A673 (cell line): ENCODE measurements around the gene ERC1. TPM values are rescaled to one million over a fixed set of nuclear protein-coding genes. Genes with fewer than 3 reads are reported as not detected.

Experiments used
- BruUV-seq: library from RNA; stranded (reverse); fragments of 400-500 nt; replicated peaks from 2 replicates; lab custom pipeline; 2021; lab: Mats Ljungman, UMichigan
- CTCF ChIA-PET: fragments of 300-600 bp; sonication (Branson Sonifier 250); formaldehyde crosslinking; loops from one replicate; lab custom pipeline; 2022; ENCODE audit warnings: antibody characterized with exemption; lab: Charles Lee
- POLR2A ChIA-PET: fragments of 300-600 bp; sonication (Branson Sonifier 250); formaldehyde crosslinking; loops from one replicate; lab custom pipeline; 2022; ENCODE audit warnings: antibody characterized with exemption; ENCODE audit not compliant: low non-redundant PET; lab: Charles Lee
- DNase-seq: peaks from one replicate; pipeline ENCODE4 v3.0.0-alpha.2; 2015; ENCODE audit warnings: low spot score
- H3K27ac ChIP-seq: fragments of 200-600 bp; sonication (generic); 2 replicates; pipeline ENCODE4 v1.5.1; 2016; ENCODE audit warnings: mixed run types, low read depth, mild to moderate bottlenecking, mixed read lengths, antibody characterized with exemption, low read length; ENCODE audit not compliant: poor library complexity, severe bottlenecking
- H3K27me3 ChIP-seq: fragments of 200-600 bp; sonication (generic); replicated peaks from 2 replicates; pipeline ENCODE4 v1.6.1; 2017; ENCODE audit warnings: mixed run types, low read depth, mild to moderate bottlenecking, mixed read lengths, antibody characterized with exemption, low read length; ENCODE audit not compliant: insufficient read depth, poor library complexity
- H3K36me3 ChIP-seq: fragments of 200-600 bp; sonication (generic); 2 replicates; pipeline ENCODE4 v1.6.1; 2016; ENCODE audit warnings: mixed run types, mild to moderate bottlenecking, mixed read lengths, antibody characterized with exemption, low read length; ENCODE audit not compliant: insufficient read depth, poor library complexity, severe bottlenecking
- H3K4me1 ChIP-seq: fragments of 200-600 bp; sonication (generic); 2 replicates; pipeline ENCODE4 v1.6.1; 2017; ENCODE audit warnings: mixed run types, mild to moderate bottlenecking, mixed read lengths, antibody characterized with exemption, low read length; ENCODE audit not compliant: insufficient read depth, poor library complexity, severe bottlenecking
- H3K4me3 ChIP-seq: fragments of 200-600 bp; sonication (generic); 2 replicates; pipeline ENCODE4 v1.5.1; 2016; ENCODE audit warnings: low read depth, mixed run types, mild to moderate bottlenecking, mixed read lengths, low read length; ENCODE audit not compliant: poor library complexity, severe bottlenecking
- H3K9me3 ChIP-seq: fragments of 200-600 bp; sonication (generic); 2 replicates; pipeline ENCODE4 v1.6.1; 2016; ENCODE audit warnings: mixed run types, low read depth, mild to moderate bottlenecking, mixed read lengths, antibody characterized with exemption, low read length; ENCODE audit not compliant: poor library complexity, severe bottlenecking
- EZH2 ChIP-seq: fragments of 200-600 bp; sonication (generic); IDR thresholded peaks from 2 replicates; pipeline ENCODE4 v1.6.1; 2017; ENCODE audit warnings: borderline replicate concordance, low read depth, mild to moderate bottlenecking, mixed read lengths, antibody characterized with exemption, low read length; ENCODE audit not compliant: poor library complexity, severe bottlenecking
- intact Hi-C: fragments of 100-400 bp; cut with micrococcal nuclease; formaldehyde crosslinking; loops from one replicate; pipeline ENCODE4 v1.10.0; 2022; ENCODE audit not compliant: unreplicated experiment
- total RNA-seq: library from RNA; stranded (reverse); gene quantifications from 2 replicates; pipeline ENCODE4 v1.2.3, GENCODE V29; 2021
- TF ChIP-seq, protein P1 (sequence below): fragments of 300-800, 200-600 bp; sonication (generic); conservative IDR thresholded peaks from 2 replicates; pipeline ENCODE4 v1.5.1; 2017; ENCODE audit warnings: low read depth, mild to moderate bottlenecking, antibody characterized with exemption, low read length, moderate library complexity, mixed read lengths

ERC1 gene
- total RNA-seq, 1 experiment from 2014 or later, result 60.7 TPM

DNA sequence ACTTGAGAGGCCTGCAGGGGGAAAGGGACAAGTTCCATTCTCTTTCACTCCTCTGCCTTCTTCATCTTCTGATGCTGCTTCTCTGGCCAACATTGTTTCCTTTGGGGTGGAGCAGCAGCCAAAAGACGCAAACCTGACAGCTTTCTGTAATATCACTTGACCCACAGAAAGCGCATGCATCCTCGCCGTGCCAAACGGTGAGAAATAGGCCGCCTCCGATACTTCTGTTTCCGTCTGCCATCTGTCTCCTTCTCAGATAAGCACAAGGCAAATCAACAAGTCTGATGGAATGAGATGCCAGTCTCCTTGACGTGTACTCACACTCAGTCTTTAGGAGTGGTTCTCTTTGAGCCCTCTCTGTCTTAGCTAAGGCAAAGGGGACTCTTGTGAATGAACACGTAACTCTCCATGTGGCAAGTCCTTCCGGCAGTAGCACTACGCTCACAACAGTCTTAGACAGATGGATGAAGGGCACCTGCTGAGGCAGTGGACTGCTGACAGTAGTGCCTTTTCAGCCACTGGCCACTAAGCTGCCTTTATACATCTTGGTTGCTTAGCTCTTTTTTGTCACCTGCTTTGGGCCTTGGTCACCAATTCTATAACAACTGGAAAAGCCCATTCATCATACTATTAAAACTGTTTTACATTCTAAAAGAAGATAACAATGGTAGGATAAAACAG lies 389.3 kb downstream of the ERC1 start:
- Histone ChIP-seq H3K27me3 (no peaks in the 10 kb centered on the region), H3K27ac (no peak overlapping the region), H3K9me3 (no peaks in the 10 kb centered on the region), H3K4me1 (peaks cover 2% of the 10 kb centered on the region), H3K4me3 (no peak overlapping the region), H3K36me3 (no peaks in the 10 kb centered on the region)
- ChIA-PET CTCF (interaction anchor here (0.6 kb wide), 1 partner anchor 38 kb away, joined by 6 read pairs; no protein-coding TSS in a partner anchor), POLR2A (no interaction called here)
- TF ChIP-seq, protein P1, sequence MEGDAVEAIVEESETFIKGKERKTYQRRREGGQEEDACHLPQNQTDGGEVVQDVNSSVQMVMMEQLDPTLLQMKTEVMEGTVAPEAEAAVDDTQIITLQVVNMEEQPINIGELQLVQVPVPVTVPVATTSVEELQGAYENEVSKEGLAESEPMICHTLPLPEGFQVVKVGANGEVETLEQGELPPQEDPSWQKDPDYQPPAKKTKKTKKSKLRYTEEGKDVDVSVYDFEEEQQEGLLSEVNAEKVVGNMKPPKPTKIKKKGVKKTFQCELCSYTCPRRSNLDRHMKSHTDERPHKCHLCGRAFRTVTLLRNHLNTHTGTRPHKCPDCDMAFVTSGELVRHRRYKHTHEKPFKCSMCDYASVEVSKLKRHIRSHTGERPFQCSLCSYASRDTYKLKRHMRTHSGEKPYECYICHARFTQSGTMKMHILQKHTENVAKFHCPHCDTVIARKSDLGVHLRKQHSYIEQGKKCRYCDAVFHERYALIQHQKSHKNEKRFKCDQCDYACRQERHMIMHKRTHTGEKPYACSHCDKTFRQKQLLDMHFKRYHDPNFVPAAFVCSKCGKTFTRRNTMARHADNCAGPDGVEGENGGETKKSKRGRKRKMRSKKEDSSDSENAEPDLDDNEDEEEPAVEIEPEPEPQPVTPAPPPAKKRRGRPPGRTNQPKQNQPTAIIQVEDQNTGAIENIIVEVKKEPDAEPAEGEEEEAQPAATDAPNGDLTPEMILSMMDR, result no peak
- no peak for TF ChIP-seq EZH2
- no peak for DNase-seq
- BruUV-seq, result no TSS peak
- intact Hi-C loops, result no loop called here

DNA sequence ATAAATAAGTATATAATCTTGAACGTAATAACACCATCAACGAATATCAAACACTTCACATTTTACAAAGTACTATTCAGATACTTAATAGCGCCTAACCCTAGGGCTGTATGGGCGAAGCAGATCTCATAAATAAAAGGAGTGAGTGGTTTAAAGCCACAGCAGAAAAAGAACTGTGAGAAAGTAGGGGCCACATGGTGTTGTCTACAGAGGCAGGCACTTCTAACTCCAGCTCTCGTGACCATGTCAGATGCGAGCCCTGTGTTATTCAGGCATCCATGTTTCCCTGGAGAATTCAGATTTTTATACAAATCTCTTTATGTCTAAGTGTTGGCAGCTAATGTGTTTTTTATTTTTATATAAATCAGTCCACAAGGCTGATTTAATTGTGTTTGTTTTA lies 391.1 kb downstream of the ERC1 start:
- Histone ChIP-seq H3K9me3 (no peaks in the 10 kb centered on the region), H3K4me1 (no peaks in the 10 kb centered on the region), H3K27me3 (no peaks in the 10 kb centered on the region), H3K27ac (no peak overlapping the region), H3K4me3 (no peak overlapping the region), H3K36me3 (no peaks in the 10 kb centered on the region)
- intact Hi-C loops, result no loop called here
- DNase-seq, result no peak
- no peak for TF ChIP-seq EZH2
- TF ChIP-seq, protein P1, result no peak
- POLR2A ChIA-PET, result no interaction called here
- CTCF ChIA-PET, result no interaction called here
- BruUV-seq, result no TSS peak

DNA sequence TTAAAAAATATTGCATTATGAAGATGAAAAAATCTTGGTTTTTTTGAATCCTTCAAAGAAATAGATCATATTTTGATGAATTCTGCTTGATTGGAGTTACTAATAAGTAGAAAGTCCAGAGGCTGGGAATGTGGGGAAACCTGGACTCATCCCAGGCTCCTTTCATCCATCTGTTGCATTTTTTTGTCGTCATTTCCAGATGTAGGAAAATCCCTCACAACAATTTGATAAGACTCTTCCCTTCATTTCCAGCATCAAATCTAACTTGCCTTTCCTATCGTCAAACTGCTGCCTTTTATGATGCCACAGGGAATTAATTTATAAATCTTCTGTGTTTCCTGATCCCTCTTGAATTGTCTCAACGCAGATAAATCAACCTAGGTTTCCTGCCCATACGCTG lies 391.8 kb downstream of the ERC1 start:
- no peaks in the 10 kb centered on the region for H3K4me1 ChIP-seq
- TF ChIP-seq, protein P1, result no peak
- TF ChIP-seq EZH2, result no peak
- CTCF ChIA-PET, result no interaction called here
- no TSS peak for BruUV-seq
- POLR2A ChIA-PET, result no interaction called here
- no peak overlapping the region for H3K4me3 ChIP-seq
- no peaks in the 10 kb centered on the region for H3K9me3 ChIP-seq
- no peaks in the 10 kb centered on the region for H3K27me3 ChIP-seq
- no peak overlapping the region for H3K27ac ChIP-seq
- no peaks in the 10 kb centered on the region for H3K36me3 ChIP-seq
- DNase-seq, result no peak
- intact Hi-C loops, result no loop called here
